ENCODE measurements around the gene GALNT9. TPM values are rescaled to one million over a fixed set of nuclear protein-coding genes. Genes with fewer than 3 reads are reported as not detected.

The GALNT9 gene
- total RNA-seq, 1 donor from 2014 or later: 2.1 TPM

DNA sequence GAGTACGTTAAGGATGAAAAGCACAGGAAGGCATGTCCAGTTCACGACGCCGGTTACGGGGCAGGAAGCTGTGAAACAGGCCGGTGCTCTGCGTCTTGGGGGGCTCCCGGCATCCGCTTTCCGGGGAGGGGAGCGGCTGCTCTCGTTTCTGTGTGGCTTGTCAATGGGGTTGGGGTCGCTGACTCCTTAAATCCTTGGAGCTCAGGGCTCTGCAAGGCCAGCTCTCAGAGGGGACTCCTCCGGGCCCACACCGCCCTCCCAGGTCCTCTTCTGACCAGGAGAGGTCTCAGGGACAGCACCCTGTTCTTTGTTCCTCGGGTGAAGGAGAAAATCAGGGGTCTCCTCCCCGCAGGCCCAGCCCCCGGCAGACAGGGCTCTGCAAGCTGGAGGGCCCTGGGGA is 78.1 kb downstream of the GALNT9 start:
- H4K20me1 ChIP-seq (ENCODE audit: insufficient read depth, low read length): no peaks in the 10 kb centered on the region
- TF ChIP-seq, protein P1, sequence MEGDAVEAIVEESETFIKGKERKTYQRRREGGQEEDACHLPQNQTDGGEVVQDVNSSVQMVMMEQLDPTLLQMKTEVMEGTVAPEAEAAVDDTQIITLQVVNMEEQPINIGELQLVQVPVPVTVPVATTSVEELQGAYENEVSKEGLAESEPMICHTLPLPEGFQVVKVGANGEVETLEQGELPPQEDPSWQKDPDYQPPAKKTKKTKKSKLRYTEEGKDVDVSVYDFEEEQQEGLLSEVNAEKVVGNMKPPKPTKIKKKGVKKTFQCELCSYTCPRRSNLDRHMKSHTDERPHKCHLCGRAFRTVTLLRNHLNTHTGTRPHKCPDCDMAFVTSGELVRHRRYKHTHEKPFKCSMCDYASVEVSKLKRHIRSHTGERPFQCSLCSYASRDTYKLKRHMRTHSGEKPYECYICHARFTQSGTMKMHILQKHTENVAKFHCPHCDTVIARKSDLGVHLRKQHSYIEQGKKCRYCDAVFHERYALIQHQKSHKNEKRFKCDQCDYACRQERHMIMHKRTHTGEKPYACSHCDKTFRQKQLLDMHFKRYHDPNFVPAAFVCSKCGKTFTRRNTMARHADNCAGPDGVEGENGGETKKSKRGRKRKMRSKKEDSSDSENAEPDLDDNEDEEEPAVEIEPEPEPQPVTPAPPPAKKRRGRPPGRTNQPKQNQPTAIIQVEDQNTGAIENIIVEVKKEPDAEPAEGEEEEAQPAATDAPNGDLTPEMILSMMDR (IDR thresholded peaks at IDR 0.05; ENCODE audit: insufficient read depth, low read depth, low read length): no peak
- TF ChIP-seq EZH2 (IDR thresholded peaks at IDR 0.05; ENCODE audit: insufficient read depth, low read length): no peak
- H3K27me3 ChIP-seq (ENCODE audit: insufficient read depth, low read length): peaks cover 5% of the 10 kb centered on the region
- no peaks in the 10 kb centered on the region for H3K36me3 ChIP-seq (ENCODE audit: insufficient read depth, low read length)
- H3K9me3 ChIP-seq (ENCODE audit: insufficient read depth, low read depth, low read length): no peaks in the 10 kb centered on the region
- no peak overlapping the region for H3K4me2 ChIP-seq (ENCODE audit: low read length)
- H3K27ac ChIP-seq (ENCODE audit: low read depth, low read length): no peak overlapping the region
- no peak overlapping the region for H3K27ac Mint-ChIP-seq (ENCODE audit: unreplicated experiment)
- no peak overlapping the region for H3K9ac ChIP-seq (ENCODE audit: low read length)
- H3K79me2 ChIP-seq (ENCODE audit: insufficient read depth, low read length): no peaks in the 10 kb centered on the region
- peaks cover 3% of the 10 kb centered on the region for H3K36me3 Mint-ChIP-seq (ENCODE audit: low read depth, unreplicated experiment)
- H3K4me1 Mint-ChIP-seq (ENCODE audit: low read depth, unreplicated experiment): no peaks in the 10 kb centered on the region
- peaks cover 62% of the 10 kb centered on the region for H3K27me3 Mint-ChIP-seq (ENCODE audit: low read depth, unreplicated experiment)
- FAIRE-seq (no peak), DNase-seq (ENCODE audit: low read depth) (no peak)
- no peak overlapping the region for H3K4me3 Mint-ChIP-seq (ENCODE audit: unreplicated experiment)
- H3K4me1 ChIP-seq (ENCODE audit: insufficient read depth, low read length): no peaks in the 10 kb centered on the region
- no peak overlapping the region for H2AFZ ChIP-seq (ENCODE audit: low read depth, low read length)
- no peaks in the 10 kb centered on the region for H3K9me3 Mint-ChIP-seq (ENCODE audit: unreplicated experiment)
- no peak overlapping the region for H3K4me3 ChIP-seq (ENCODE audit: insufficient read depth, low read depth, low read length)

DNA sequence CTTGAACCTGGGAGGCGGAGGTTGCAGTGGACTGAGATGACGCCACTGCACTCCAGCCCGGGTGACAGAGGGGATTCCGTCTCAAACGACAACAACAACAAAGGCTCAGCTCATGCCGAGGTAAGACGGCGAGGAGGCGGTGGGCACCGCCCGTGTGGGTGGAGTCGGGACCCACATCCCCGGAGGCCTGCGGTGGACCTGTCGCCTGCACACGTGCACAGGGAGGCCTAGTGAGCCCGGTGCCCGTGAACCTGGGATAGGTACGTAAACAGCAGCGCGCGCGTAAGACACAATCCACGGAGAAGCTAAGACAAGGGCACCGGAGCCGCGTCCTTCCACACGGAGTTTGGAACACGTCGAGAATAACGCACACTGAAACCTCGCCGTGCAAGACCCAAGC is 78.7 kb downstream of the GALNT9 start:
- Histone ChIP-seq H3K4me2 (ENCODE audit: low read length) (no peak overlapping the region), H3K4me1 (ENCODE audit: insufficient read depth, low read length) (no peaks in the 10 kb centered on the region), H3K27me3 (ENCODE audit: insufficient read depth, low read length) (peaks cover 5% of the 10 kb centered on the region), H3K9me3 (ENCODE audit: insufficient read depth, low read depth, low read length) (no peaks in the 10 kb centered on the region), H3K36me3 (ENCODE audit: insufficient read depth, low read length) (no peaks in the 10 kb centered on the region), H4K20me1 (ENCODE audit: insufficient read depth, low read length) (no peaks in the 10 kb centered on the region), H3K9ac (ENCODE audit: low read length) (no peak overlapping the region), H3K27ac (ENCODE audit: low read depth, low read length) (no peak overlapping the region), H3K4me3 (ENCODE audit: insufficient read depth, low read depth, low read length) (no peak overlapping the region), H3K79me2 (ENCODE audit: insufficient read depth, low read length) (no peaks in the 10 kb centered on the region), H2AFZ (ENCODE audit: low read depth, low read length) (no peak overlapping the region)
- Mint-ChIP-seq H3K36me3 (ENCODE audit: low read depth, unreplicated experiment) (peaks cover 3% of the 10 kb centered on the region), H3K27ac (ENCODE audit: unreplicated experiment) (no peak overlapping the region), H3K4me1 (ENCODE audit: low read depth, unreplicated experiment) (no peaks in the 10 kb centered on the region), H3K27me3 (ENCODE audit: low read depth, unreplicated experiment) (peaks cover 61% of the 10 kb centered on the region), H3K4me3 (ENCODE audit: unreplicated experiment) (no peak overlapping the region), H3K9me3 (ENCODE audit: unreplicated experiment) (no peaks in the 10 kb centered on the region)
- TF ChIP-seq EZH2 (IDR thresholded peaks at IDR 0.05; ENCODE audit: insufficient read depth, low read length): no peak
- TF ChIP-seq, protein P1 (IDR thresholded peaks at IDR 0.05; ENCODE audit: insufficient read depth, low read depth, low read length): no peak
- no peak for FAIRE-seq
- no peak for DNase-seq (ENCODE audit: low read depth)

DNA sequence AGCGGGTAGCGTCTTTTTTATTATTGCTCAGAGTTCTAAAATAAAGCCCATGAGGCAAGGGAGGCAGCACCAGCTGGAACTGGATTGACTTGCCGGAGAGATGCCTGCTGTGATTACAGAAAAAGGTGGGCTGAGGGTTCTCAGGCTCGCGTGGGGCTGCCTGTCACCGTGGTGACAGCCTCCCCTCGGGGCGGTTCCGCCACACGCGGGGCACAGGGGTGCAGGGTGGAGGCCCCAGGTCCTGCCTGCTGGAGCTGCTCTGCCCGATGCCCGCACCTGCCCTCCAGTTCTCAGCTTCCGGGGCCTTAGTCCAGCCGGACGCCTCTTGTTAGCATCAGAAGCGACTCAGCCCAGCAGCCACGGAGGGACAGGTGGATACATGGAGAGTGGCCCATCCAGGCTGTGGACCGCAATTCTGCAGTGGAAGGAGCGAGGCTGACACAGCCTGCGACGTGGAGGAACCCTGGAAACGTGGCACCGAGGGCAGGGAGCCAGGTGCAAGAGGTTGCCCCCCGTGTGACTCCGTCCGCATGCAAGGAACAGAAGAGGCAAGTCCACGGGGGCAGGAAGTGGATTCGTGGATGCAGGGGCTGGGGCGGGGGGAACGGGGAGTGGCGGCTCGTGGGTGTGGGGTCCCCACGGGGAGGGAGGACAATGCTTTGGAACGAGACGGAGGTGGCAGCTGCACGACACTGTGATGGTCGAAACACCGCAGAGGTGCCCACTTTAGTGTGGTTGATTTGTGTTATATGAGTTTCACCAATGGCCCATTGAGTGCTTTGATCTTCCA is 79.5 kb downstream of the GALNT9 start:
- Histone ChIP-seq H3K27ac (ENCODE audit: low read depth, low read length) (no peak overlapping the region), H3K9me3 (ENCODE audit: insufficient read depth, low read depth, low read length) (no peaks in the 10 kb centered on the region), H4K20me1 (ENCODE audit: insufficient read depth, low read length) (no peaks in the 10 kb centered on the region), H3K9ac (ENCODE audit: low read length) (no peak overlapping the region), H2AFZ (ENCODE audit: low read depth, low read length) (no peak overlapping the region), H3K27me3 (ENCODE audit: insufficient read depth, low read length) (peaks cover 5% of the 10 kb centered on the region), H3K36me3 (ENCODE audit: insufficient read depth, low read length) (no peaks in the 10 kb centered on the region), H3K4me2 (ENCODE audit: low read length) (no peak overlapping the region), H3K4me1 (ENCODE audit: insufficient read depth, low read length) (no peaks in the 10 kb centered on the region), H3K79me2 (ENCODE audit: insufficient read depth, low read length) (no peaks in the 10 kb centered on the region), H3K4me3 (ENCODE audit: insufficient read depth, low read depth, low read length) (no peak overlapping the region)
- TF ChIP-seq, protein P1 (IDR thresholded peaks at IDR 0.05; ENCODE audit: insufficient read depth, low read depth, low read length): no peak
- no peak for TF ChIP-seq EZH2 (IDR thresholded peaks at IDR 0.05; ENCODE audit: insufficient read depth, low read length)
- Mint-ChIP-seq H3K4me1 (ENCODE audit: low read depth, unreplicated experiment) (no peaks in the 10 kb centered on the region), H3K4me3 (ENCODE audit: unreplicated experiment) (no peak overlapping the region), H3K36me3 (ENCODE audit: low read depth, unreplicated experiment) (peaks cover 3% of the 10 kb centered on the region), H3K9me3 (ENCODE audit: unreplicated experiment) (no peaks in the 10 kb centered on the region), H3K27ac (ENCODE audit: unreplicated experiment) (no peak overlapping the region), H3K27me3 (ENCODE audit: low read depth, unreplicated experiment) (peaks cover 54% of the 10 kb centered on the region)
- FAIRE-seq: no peak
- no peak for DNase-seq (ENCODE audit: low read depth)

Data from astrocyte (in vitro differentiated cells and primary cell).